HK-2 (cell line): ENCODE measurements around the gene WBP4.
"Not testable (repeated sequence)": the region's sequence is repeated elsewhere in the genome, so short reads cannot be mapped to it uniquely, and the experiment has no call there.

Experiments used
- DNase-seq: peaks from one replicate; pipeline ENCODE4 v3.0.0-alpha.2; 2018; ENCODE audit not compliant: unreplicated experiment

The WBP4 gene

DNA sequence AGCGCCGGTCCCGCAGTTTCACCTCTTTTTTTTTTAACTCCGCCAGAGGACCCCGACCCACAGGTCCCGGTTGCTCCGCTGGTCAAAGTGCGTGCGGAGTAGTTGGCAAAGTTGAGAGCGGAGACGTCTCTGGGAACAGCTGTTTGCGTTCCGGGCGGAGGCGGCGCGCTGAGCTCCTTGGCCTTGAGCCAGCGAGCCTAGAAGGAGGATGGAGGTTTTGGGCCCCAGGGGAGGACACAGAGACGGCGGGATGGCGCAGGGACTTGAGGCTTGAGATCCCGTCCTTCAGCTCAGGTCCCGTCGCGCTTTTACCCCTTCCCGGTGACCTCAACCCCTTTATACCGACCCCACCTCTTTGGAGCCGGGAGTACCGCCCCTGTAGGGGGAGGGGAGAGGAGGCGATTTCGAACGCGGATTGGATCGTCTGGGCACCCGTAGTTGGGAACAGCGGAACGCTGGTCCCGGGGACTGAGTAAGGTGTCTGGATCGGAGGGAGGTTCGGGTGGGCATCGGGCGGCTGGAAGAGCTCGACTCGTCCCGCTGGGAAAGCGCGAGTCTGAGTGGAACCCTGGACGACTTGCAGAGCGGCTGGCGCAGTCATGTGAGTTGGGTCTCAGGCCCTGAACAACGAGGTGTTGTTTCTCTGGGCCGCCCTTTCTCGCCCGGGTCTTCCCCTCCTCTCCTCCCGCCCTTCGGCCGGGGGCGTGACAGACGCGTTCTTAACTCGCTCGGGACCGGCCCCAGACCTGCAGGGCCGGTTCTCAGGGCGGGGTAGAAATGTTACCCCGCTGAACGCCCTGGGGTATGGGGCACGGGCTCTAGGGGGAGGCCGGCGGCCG is at the start of gene WBP4:
WBP4 (plus strand) TSS at position 435 of the 839 bp plus-strand sequence; CDS start at position 600, 165 bp downstream.
- peak; percentile 86 for DNase-seq

DNA sequence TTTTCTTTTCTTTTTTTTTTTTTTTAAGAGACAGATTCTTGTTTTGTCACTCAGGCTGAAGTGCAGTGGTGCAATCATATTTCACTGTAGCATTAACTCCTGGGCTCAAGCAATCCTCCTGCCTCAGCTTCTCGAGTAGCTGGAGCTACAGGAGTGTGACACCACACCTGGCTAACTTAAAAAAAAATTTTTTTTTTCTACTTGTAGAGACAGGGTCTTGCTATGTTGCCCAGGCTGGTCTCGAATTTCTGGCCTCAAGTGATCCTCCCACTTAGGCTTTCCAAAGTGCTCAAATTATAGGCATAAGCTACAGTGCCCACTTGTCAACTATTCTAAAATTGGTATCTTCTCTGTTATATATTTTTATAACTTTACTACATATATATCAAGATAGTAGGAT is 48.8 kb upstream of the WBP4 start:
- DNase-seq = no peak

DNA sequence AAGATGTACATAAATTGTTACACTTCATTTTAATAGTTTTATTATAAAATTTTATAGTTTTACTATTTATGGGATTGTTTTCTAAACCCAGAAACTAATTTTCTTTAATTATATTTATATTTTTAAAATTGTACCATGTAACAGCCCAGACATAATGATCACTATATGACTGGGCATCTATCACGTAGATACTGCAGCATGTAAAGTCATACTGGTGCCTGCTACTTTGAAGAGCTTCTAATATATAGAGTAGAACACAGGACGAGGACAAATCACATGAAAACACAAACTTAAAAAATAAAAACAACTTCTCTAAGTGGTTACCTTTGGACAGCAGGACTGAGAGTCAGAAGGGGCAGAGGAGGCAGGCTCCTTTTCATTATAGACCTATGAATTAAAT is 47.5 kb upstream of the WBP4 start:
- no peak for DNase-seq

- DNase-seq = no peak
Measured at GRCh38 chr13:41015920-41016319, 45.4 kb upstream of the WBP4 start.

GRCh38 chr13:41017159-41017558 is 44.1 kb upstream of the WBP4 start:
- no peak for DNase-seq

DNA sequence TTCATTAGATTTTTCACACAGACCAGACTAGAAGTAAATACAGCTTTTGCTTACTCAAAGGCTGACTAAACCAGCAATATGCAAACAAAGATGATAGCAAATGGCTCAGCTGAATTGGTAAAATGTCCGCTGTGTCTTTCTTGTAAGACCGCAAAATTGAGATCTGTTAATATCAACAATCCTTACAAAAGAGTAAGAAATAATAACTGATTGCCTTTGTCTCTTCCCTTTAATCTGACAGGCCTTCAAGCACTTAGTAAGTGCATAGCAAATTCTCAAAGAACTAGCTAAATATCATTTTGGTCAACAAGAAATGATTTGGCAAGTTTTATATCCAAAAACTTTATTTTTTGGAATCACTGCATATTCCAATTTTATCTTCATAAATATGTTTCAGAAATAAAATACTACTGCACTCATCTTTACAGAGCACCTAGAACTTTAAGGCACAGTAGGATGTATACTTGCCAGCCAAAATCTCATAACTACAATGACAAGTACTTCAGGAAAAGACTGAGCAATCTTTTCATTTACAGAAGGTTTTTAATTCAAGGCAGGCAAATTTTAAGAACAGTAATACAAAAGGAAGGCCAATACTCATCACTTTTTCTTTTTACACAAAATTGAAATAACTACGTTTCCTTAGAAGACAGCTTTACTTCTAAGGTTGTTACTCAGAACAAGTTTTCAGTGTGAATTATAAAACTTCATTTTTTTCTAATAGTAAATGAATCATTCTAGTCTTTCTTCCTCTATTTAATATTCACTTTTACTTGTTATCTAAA is 43.3 kb upstream of the WBP4 start:
- no peak for DNase-seq

- no peak for DNase-seq
Measured at GRCh38 chr13:41018602-41018948, 42.7 kb upstream of the WBP4 start.

DNA sequence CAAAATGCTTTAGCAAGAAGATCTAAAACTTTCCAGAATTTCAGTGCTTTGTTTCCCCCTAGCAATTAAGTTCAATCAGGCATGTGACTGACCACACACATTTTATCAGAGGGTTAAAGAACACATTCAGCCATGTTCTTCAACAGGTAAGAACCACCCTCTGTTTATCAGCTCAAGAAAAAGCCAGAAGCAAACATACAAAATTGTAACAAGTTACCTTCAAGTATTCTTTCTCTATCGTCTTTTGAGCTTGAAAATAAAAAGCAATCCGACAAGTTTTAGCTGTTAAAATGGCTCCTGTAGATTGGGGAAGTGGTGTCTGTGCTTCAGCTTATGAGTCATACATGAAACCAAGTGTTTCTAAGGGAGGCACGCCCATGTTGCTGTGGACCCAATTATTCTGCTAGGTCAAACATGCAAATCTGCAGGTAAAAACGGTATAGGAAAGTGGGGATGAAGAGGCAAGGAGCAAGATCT is 42.3 kb upstream of the WBP4 start, which contains the start of gene ELF1:
ELF1 (minus strand) TSS at position 306 of the 477 bp plus-strand sequence. CDS start 37,262 bp downstream, outside the sequence.
- DNase-seq = peak; percentile 5

- no peak for DNase-seq
Measured at GRCh38 chr13:41019578-41020347, 41.5 kb upstream of the WBP4 start.

GRCh38 chr13:41025518-41025917 is 35.8 kb upstream of the WBP4 start:
- no peak for DNase-seq

- no peak for DNase-seq
Measured at GRCh38 chr13:41026788-41027187, 34.5 kb upstream of the WBP4 start.

DNA sequence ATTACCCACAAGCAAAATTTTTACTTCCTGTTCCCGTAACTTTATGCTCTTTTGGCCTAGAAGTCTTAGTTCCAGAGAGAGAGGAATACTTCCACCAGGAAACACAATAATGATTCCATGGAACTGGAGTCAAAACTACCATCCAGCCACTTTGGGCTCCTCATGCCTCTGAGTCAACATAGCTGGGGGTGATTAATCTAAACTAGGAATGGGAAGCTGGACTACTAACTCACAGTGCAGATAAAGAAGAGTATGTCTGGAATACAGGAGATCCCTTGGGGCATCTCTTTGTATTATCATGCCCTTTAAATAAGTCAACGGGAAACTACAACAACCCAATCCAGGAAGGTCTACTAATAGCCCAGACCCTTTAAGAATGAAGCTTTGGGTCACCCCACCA is 33.3 kb upstream of the WBP4 start:
- no peak for DNase-seq

GRCh38 chr13:41029629-41030028 is 31.7 kb upstream of the WBP4 start:
- DNase-seq = no peak

DNA sequence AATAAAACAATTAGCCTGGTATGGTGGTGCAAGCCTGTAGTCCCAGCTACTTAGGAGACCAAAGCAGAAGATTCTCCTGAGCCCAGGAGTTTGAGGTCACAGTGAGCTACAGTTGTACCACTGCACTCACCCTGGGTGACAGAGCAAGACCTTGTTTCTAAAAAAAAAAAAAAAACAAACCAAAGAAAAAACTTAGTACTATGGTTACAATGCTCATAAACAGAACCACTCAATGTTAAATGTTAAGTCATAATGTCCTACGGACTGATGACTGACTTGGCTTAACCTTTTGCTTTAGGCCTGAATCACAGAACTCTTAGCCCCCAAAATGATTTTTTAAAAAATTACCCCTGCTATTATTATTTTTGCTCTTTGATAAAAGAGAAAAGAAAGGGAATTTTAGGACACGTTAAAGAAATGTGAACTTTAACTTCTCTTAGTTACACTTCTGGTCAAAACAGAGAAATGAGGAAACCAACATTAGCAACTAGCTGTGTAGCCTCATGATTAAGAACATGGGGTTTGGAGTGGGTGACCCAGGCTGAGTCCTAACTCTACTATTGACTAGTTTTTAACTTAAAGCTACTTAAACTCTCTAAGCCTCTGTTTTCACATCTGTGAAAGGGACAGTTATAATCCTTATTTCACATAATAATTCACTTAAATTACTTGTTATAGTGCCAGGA is 28.5 kb upstream of the WBP4 start:
- DNase-seq = no peak

- DNase-seq = no peak
Measured at GRCh38 chr13:41034382-41034781, 26.9 kb upstream of the WBP4 start.

- no peak for DNase-seq
Measured at GRCh38 chr13:41034881-41035280, 26.4 kb upstream of the WBP4 start.

DNA sequence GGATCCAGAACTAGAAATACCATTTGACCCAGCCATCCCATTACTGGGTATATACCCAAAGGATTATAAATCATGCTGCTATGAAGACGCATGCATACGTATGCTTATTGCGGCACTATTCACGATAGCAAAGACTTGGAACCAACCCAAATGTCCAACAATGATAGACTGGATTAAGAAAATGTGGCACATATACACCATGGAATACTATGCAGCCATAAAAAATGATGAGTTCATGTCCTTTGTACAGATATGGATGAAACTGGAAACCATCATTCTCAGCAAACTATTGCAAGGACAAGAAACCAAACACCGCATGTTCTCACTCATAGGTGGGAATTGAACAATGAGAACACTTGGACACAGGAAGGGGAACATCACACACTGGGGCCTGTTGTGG is 24.8 kb upstream of the WBP4 start:
- not testable (repeated sequence) for DNase-seq

GRCh38 chr13:41039746-41040145 is 21.6 kb upstream of the WBP4 start:
- no peak for DNase-seq

- no peak for DNase-seq
Measured at GRCh38 chr13:41040584-41041334, 20.6 kb upstream of the WBP4 start.

GRCh38 chr13:41042419-41042818 is 18.9 kb upstream of the WBP4 start:
- not testable (repeated sequence) for DNase-seq

DNA sequence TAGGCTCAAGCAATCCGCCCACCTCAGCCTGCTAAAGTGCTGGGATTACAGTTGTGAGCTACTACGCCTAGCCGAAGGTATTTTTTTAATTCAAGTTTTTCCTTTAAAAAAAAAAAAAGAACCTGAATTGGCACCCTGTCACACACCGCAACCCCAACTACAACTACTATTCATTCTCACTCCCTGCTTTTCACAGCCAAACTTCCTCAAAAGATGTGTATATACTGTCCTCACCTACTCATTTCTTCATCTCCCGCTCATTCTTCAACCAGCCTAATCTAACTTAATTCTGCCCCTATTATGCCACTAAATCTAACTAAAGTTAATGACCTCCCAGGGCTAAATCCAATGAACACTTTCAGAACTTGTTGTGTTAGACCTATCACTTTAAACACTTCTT is 12.7 kb upstream of the WBP4 start:
- no peak for DNase-seq
